GM23248 (cell line): ENCODE measurements around the gene CBX8.

Experiments used
- EZH2 ChIP-seq: fragments of 200-600 bp; sonication (generic); IDR thresholded peaks from 2 replicates; pipeline ENCODE4 v1.6.1; 2018; ENCODE audit warnings: antibody characterized with exemption, mild to moderate bottlenecking; ENCODE audit not compliant: insufficient read depth, poor library complexity, severe bottlenecking
- EZH2phosphoT487 ChIP-seq: fragments of 200-600 bp; sonication (generic); IDR thresholded peaks from 2 replicates; pipeline ENCODE4 v1.6.1; 2018; ENCODE audit warnings: antibody characterized with exemption, moderate library complexity, mild to moderate bottlenecking, low read depth; ENCODE audit not compliant: insufficient read depth

DNA sequence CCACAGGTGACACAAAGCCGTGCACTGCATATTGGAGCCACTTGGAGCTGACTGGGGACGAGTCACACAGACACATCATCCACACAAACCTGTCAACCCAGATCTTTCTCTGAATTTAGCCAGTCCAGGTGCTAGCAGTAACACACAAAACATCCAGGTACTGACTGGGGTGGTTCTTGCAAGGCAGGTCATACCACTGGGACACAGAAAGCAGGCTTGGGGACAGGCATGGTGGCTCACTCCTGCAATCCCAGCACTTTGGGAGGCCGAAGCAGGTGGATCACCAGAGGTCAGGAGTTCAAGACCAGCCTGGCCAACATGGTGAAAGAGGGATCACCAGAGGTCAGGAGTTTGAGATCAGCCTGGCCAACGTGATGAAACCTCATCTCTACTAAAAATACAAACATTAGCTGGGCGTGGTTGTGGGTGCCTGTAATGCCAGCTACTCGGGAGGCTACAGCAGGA is 51.2 kb downstream of the CBX8 start:
- no peak for TF ChIP-seq EZH2
- no peak for TF ChIP-seq EZH2phosphoT487
